GM21515 (cell line): ENCODE measurements around the gene GPR132.
"Not testable (repeated sequence)": the region's sequence is repeated elsewhere in the genome, so short reads cannot be mapped to it uniquely, and the experiment has no call there.

Experiments used
- ATAC-seq: cut with Tn5 transposase; IDR thresholded peaks from one replicate; pipeline ENCODE4 v1.9.1; 2021; ENCODE audit not compliant: unreplicated experiment

The GPR132 gene

DNA sequence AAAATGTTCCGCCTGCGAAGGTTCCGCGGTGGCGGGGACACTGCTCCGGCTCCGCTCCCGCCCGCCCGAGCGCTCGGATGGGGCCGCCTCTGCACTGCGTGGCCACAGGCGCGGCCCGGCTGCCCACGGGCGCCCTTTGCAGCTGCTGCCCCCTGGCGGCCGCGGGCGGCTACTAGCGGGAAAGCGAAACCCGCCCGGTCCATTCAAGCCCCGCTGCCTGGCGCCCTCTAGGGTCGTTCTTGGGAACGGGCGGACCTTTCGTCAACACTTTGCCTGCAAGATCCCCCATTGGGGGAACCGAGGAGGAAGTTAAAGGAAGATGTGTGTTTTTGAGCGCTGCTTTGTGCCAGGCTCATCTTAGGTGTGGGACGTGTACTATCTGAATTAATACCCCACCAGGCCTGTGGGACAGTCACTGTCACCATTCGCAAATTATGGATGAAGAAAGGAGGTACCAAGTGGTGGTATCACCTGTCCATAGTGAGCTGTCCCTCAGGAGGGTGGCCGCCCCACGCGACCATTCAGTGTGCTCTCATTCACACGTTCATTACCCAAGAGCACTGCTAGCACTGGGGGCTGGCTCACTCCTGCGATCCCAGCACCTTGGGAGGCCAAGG lies 19.4 kb downstream of the GPR132 start:
- peak; percentile 57 for ATAC-seq

DNA sequence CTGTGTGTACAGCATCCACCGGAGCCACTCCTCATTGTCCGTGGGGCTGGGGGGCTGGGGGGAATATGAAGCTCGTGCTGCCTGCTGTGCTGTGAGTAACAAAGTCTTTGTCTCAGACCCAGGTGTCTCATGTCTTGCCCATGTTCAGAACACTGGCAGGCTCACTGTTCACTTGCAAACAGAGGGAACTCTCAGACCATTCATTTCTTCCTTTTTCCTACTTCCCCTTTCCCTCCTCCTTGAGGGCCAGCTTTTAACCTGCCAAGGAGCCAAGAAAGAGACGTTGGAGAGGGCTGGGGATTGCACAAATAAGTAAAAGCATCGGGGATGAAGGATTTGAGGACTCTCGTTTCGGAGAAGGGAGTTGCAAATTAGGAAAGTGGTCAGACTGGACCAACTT lies 21.6 kb downstream of the GPR132 start:
- no peak for ATAC-seq

GRCh38 chr14:105042813-105043212 lies 22.4 kb downstream of the GPR132 start:
- ATAC-seq: no peak

DNA sequence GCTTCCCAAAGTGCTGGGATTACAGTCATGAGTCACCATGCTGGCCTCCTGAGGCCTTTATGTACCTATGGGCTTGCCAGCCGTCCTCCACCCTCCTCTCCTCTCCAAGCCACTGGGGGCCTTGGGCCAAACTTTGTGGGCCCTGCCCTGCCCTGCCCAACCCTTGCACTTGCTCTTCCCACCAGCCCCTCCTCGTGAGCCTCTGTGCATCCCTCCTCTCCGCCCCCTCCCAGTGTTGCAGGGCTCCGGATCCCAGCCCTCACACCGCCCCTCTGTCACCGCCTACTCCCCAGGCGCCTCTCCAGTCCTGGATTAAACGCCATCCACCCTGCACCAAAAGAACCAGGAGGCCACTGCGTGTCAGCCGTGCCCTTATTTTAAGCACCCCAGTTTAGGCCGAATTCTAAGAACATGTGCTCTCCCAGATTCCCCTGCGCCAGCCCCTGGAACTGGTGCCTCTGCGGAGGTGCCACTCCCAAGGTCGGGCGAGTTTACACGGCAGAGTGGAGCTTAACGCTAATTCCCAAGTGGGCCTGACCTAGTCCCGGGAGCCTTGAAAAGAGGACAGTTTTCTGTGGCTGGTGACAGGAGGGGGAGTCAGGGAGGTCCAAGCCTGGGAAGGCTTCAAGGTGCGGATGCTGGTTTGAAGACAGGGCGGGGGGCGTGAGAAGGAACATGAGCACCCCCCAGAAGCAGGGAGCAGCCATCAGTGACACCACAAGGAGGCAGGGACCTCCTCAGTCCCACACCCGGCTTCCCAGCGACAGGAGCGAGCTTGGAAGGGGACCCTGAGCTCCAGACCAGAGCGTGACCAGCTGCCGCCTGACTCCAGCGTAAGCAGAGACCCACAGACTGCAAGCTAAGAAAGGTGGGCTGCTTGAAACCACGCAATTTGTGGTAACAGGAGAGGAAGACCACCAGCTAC lies 23.1 kb downstream of the GPR132 start:
- no peak for ATAC-seq

- ATAC-seq: no peak
Observed at GRCh38 chr14:105039458-105040205, 25.6 kb downstream of the GPR132 start.

- not testable (repeated sequence) for ATAC-seq
Observed at GRCh38 chr14:105035616-105036015, 29.6 kb downstream of the GPR132 start.

GRCh38 chr14:105034315-105035039 lies 30.8 kb downstream of the GPR132 start:
- no peak for ATAC-seq

GRCh38 chr14:105033412-105033900 lies 31.8 kb downstream of the GPR132 start:
- not testable (repeated sequence) for ATAC-seq

- ATAC-seq: not testable (repeated sequence)
Observed at GRCh38 chr14:105032451-105032901, 32.8 kb downstream of the GPR132 start.

- no peak for ATAC-seq
Observed at GRCh38 chr14:105030836-105031396, 34.3 kb downstream of the GPR132 start.

DNA sequence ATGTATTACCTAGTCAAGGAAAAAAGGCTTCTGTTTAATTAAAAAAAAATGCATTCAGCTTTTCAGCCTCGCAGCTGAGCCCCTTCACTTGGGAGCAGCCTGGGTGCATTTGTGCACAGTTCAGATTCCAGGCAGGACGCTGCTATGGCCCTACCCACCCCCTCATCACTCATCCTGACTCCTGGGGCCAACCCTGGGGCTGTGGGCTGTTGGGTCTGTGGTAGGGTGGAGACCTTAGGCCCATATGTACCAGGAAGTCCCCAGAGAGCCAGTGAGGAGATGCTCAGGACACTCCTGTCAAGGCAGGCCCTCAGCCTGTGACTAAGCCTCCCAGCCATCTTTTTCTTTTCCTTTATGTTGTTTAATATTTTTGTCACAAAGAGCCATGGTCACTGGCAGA lies 35.0 kb downstream of the GPR132 start:
- ATAC-seq: no peak

GRCh38 chr14:105029402-105029801 lies 35.8 kb downstream of the GPR132 start:
- no peak for ATAC-seq

DNA sequence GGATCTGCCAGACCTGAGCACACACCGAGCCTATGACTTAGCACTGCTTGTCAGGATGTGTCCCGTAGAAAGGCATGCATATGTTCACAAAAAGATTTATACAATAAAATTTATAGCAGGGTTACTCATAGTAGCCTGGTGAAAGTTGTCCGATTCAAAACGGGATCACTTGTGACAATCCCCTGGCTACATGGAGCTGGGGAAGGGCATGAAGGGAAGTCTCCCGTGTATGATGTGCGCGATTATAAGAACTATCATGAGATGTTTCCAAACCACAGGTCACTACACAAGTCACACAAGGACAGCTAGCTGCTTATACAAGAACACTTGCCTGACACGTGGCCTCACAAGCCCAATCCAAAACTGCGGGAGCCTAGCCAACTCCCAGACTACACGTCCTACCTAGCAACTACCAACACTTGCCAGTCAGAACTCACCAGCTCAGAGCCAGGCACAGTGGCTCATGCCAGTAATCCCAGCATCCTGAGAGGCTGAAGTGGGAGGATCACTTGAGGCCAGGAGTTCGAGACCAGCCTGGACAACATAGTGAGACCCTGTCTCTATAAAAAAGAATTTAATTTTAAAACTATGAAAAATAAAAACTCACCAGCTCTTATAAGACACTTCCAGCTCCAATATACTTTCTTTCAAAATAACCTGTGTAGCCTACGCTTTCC lies 36.8 kb downstream of the GPR132 start:
- no peak for ATAC-seq

DNA sequence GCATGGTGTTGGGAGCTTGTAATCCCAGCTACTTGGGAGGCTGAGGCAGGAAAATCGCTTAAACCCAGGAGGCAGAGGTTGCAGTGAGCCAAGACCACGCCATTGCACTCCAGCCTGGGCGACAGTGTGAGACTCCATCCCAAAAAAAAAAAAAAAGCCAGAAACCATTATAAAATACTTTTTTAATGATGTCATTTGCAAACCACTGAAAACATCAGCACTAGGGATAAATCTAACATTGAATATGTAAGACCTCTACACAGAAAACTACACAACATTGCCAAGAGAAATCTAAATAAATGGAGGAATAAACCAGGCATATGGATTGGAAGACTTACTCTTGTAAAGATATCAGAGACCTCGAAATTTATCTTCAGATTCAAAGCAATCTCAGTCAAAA lies 37.5 kb downstream of the GPR132 start:
- ATAC-seq: not testable (repeated sequence)

- ATAC-seq: no peak
Observed at GRCh38 chr14:105026802-105027563, 38.2 kb downstream of the GPR132 start.

DNA sequence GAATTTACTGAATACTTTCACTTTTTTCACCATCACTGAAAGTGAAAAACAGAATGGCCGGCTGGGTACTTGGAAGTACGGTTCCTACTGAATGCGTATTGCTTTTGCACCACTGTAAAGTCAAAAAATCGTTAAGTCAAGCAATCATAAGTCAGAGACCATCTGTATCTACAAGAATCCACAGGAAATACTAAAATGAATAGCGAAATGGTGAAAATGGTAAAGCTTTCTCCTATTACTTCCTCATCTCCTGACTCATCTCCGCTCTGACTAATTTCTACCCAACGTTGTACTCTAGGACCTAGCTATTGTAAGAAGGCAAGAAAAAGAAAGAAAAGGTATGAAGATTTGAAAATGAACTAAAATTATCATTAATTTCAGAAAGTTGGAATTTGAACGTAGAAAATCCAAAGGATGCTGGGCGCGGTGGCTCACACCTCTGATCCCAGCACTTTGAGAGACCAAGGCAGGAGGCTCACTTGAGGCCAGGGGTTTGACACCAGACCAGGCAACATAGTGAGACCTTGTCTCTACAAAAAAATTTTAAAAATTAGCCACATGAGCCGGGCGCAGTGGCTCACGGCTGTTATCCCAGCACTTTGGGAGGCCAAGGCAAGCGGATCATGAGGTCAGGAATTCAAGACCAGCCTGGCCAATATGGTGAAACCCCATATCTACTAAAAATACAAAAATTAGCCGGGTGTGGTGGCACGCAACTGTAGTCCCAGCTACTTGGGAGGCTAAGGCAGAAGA lies 39.0 kb downstream of the GPR132 start:
- no peak for ATAC-seq

- ATAC-seq: no peak
Observed at GRCh38 chr14:105025429-105025828, 39.8 kb downstream of the GPR132 start.

- no peak for ATAC-seq
Observed at GRCh38 chr14:105023791-105024480, 41.3 kb downstream of the GPR132 start.
